ENCODE data around the gene HAUS3.
"Not testable (repeated sequence)": the region's sequence is repeated elsewhere in the genome, so short reads cannot be mapped to it uniquely, and the experiment has no call there.

Gene HAUS3

DNA sequence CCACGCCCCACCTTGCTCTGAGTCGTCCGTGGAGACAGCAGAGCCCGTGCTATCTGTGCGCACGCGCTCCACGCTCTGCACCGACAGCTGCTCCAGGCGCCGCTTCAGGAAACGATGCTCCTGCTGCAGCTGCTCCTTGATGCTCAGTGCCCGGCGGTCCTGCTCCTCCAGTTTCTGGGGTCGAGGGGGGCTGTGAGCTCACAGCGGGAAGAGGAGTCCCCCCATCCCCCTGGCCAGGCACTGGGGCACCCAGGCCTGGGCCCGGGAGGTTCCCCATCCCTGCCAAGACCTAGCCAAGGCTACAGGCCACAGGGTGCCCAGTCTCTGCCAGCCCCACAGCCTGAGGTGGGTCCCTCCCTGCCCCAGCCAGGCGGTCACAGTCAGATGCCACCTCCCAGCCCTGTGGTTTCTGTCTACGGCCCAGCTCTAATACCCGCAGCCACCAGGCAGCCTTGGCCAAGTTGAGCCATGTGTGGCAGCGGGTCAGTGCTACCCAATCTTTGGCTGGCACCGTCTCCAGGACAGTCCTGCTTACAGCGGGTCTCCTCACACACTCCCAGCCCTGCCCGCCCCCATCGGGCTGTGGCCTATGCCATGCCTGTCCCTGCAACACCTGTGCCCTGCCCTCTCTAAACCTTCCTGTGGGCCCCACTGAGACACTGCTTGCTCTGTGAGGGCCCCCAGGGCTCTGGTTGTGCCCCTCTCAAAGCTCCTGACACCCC lies 9.3 kb upstream of the HAUS3 start:
- no peak for DNase-seq

DNA sequence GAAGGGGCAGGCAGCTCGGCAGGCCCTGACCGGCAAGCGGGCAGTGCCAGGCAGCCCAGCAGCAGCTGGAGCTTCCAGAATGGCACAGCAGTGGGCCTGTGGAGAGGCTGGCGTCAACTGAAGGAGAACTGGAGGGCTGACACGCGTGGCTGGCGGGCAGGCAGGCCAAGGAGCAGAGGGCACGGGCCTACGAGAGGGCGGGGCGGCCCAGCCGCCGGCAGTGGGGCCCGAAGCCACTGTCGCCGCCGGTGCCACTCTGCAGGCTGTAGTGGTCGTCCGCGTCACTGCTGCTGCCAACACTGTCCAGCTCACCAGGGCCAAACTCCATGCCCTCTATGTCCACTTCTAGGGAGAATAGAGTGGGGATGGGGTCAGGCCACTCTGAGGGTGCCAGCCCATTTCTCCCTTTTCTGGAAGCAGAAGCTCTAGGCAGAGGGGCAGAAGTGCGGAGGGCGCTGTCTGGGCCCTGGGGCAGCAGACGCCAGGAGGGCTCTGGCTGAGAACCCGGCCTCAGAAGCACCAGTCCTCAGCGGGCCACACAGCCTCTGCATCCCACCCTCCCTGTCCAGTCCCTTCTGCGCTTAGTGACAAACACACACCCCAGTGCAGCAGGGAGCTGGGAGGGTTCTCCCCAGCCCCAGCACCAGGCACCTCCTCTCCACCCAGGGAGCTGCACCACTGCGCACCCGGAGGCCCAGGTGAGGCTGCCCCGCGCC lies 8.6 kb upstream of the HAUS3 start:
- DNase-seq = no peak

GRCh38 chr4:2249526-2250356 lies 7.8 kb upstream of the HAUS3 start:
- no peak for DNase-seq

GRCh38 chr4:2248821-2249261 lies 6.9 kb upstream of the HAUS3 start:
- DNase-seq = no peak

DNA sequence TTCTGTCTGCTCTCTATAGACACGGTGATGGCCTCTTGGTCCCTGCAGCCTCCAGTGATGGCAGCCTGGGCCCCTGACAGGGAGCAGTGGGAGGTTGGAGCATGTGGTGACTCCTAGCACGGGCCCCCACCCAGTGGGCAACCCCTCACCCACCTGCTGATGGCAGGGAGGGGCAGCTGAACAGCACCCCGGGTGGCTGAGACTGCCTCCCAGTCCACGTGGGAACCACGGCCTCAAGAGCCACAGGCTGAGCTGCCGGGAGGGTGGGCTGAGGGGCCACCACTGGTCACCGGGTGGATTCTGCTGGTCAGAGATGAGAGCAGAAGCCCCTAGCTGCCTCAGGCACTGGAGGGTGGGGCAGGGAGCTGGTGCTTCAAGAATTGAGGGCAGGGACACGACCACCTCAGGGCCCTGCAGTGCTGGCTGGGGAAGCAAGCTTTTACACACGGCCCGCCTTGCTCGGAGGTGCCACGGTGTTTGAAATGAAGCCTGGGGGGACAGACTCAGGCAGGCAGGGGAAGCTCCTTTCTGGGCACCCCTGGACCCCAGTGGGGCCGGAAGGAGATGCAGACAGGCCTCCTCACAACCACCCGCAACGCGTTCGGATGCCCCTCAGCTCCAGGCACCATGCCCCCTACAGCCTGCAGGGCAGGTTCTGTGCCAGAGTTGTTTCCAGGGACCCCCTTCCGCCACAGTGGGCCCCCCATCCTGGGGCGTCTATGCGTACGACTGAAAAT lies 6.3 kb upstream of the HAUS3 start:
- no peak for DNase-seq

DNA sequence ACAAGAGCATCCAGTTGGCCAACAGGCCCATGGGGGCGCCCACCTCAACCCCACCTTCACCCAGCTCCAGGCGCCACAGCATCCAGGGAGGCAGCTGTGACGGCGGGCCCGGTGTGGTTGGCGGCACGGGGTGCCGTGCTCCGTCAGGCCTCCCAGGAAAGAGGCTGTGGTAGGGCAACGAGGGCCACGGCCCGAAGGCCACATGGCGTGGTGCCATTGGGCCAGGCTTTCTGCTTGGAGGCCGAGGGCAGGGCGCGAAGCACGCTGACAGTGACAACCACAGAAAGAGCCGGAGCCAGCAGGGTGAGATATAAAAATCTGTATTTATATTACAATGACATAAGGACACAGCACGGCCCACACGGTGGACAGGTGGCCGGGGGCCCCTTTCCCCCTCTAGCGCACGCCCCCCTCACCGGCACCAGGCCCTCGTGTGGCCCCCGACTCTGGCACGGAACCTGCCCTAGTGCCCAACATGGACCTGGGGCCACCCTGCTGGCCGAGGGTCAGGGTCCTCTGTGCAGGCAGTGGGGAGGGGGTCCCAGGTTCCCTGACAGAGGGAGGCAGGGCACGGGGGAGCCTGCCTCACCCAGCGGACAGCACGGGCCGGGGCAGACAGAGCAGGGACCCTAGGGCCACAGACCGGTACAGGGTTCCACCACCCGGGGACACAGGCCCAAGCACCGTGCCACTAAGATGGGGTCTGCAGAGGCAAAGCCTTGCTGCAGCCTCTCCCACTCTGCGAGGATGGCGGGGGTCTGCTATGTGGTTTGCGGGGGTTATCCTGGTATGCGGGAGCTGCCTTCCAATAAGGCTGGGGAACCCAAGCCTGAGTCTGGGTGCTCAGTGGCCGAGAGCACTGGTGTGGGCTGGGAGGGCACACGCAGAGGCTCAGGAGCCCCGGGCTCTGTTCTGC lies 5.5 kb upstream of the HAUS3 start:
- no peak for DNase-seq

DNA sequence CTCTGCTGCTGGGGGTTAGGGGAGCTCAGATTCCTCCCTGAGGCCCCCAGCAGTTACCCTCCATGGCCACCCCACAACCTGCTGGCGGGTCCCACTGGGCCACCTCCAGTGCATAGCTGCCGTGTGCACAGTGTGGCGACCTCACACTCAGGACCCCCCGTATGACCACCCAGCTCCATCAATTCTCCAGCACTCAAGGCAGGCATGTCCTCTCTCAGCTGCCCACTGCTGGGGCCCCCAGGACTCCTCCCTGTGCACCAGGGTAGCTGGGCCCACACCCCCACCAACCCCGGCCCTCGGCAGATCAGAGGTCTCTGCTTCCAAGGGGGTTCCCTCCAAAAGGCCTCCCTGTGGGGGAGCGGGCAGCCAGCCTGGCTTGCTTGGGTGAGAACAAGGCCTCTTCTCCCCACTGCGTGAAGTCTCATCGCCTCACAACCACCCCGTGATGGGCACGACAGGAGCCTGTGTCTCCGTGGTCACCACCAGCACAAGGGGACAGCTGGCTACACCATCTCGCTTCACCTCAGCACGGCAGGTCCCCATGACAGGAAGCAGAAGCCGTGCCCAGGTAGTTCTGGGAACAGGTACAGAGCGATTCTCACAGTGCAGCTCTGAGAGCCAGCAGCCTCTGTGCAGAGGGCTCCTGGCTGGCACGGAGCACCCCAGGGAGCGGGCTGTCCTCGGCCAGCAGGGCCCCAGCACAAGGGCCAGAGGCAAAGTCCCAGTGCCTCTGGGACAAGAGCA lies 4.6 kb upstream of the HAUS3 start:
- no peak for DNase-seq

GRCh38 chr4:2245787-2246275 lies 3.9 kb upstream of the HAUS3 start:
- no peak for DNase-seq

DNA sequence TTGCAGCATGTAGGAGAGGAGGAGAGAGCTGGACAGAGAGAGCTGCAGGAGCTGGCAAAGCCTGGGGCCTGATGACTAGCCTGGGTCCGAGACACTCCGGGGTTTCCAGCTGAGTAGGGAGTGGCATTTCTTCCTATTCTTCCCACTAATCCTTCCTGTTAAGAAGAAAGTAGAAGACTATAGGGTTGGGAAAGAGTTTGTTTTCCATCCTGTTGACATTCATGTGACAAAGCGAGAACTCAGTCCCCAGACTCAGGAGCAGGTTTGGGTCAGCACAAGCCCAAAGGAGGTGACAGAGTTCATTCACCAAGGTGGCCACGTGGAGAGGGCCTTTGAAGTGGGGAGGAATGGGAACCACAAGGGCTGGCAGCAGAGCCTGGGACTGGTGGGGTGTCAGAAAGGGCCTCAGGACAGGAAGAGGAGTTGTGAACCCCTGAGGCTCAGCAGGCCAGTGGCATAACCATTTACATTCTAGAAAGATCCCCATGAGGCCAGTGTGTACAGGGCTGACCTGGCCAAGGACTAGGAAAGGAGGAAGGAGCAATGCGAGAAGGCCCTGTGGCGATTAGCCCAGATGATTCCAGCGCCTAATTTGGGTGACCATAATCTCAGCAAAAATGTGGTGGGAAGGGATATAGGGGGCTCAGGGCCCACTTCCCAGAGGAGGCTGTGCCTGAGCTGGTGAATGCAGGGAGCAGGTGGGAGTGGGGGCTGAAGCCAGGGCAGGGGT lies 3.3 kb upstream of the HAUS3 start:
- DNase-seq = no peak

GRCh38 chr4:2243681-2244380 lies 1.9 kb upstream of the HAUS3 start:
- DNase-seq = no peak

- peak; percentile 65 for DNase-seq
Measured at GRCh38 chr4:2241003-2241402, 918 bp downstream of the HAUS3 start.

DNA sequence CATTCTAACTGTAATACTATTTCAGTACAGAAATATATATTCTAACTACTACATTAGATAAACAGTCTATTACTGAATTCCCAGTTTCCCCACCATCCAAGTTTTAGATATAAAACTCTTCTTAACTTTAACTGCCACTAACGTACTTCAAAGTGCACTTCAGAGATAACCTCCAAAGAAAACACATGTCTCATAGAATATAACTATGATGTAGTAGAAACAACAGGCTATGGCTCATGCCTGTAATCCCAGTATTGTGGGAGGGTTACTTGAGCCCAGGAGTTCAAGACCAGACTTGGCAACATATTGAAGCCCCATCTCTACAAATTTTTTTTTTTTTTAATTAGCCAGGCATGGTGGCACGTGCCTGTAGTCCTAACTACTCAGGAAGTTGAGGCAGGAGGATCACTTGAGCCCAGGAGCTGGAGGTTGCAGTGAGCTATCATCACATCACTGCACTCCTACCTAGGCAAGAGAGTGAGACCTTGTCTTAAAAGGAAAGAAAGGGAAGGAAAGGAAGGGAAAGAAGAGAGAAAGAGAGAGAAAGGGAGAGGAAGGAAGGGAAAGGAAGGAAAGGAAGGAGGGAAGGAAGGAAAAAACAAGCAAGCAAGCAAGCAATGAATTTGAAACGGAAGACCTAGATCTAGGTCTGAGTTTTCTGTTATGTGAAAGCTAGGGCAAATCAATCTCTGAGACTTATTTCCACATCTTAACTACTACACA lies 4.8 kb downstream of the HAUS3 start:
- DNase-seq = no peak

GRCh38 chr4:2231082-2231481 lies 10.8 kb downstream of the HAUS3 start:
- DNase-seq = no peak

DNA sequence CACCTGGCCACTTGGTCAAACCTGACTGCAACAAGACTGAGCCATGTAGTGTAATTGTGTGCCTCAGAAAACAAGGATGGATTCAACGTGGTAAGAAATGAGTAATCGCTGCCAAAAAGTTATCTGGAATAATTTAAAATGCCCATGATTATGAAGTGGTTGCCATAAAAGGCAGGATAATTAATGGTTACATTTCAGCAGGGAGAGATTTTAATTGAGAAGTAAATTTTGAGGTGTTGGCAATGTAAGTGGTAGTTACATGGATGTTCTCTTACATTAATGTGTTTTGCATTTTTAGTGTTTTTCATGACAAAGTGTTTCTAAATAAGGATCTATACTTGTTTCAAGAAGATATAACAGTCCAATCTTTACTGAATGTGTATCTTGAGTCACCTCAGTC lies 15.7 kb downstream of the HAUS3 start:
- no peak for DNase-seq

DNA sequence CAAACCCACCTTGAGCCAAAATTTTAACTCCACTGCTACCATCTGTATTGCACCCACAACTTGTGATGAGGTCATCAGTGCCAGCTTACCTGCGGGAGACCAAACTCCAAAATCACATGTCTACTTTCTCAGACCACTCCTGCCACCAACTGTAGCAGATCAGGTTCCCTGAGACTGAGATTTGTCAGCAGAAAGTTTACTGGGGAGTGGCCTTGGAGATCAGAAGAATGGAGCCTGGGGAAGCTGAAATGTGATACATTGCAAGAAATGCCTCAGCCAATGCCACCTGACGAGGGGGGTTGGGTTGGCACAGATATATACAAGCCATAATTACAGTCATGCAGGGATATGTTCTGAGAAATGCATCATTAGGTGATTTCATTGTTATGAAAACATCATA lies 19.1 kb downstream of the HAUS3 start:
- no peak for DNase-seq

DNA sequence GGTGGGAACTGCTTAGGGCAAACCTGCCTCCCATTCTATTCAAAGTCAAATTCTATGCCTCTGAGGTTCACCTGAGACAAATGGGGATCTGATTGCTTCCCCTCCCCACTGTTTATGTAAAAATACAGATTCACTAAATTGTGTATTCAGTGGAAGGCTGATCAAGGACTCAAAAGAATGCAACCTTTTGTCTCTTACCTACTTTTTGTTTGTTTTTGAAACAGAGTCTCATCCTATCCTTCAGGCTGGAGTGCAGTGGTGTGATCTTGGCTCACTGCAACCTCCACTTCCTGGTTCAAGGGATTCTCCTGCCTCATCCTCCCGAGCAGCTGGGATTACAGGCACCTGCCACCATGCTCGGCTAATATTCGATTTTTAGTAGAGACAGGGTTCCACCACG lies 20.5 kb downstream of the HAUS3 start:
- DNase-seq = not testable (repeated sequence)

DNA sequence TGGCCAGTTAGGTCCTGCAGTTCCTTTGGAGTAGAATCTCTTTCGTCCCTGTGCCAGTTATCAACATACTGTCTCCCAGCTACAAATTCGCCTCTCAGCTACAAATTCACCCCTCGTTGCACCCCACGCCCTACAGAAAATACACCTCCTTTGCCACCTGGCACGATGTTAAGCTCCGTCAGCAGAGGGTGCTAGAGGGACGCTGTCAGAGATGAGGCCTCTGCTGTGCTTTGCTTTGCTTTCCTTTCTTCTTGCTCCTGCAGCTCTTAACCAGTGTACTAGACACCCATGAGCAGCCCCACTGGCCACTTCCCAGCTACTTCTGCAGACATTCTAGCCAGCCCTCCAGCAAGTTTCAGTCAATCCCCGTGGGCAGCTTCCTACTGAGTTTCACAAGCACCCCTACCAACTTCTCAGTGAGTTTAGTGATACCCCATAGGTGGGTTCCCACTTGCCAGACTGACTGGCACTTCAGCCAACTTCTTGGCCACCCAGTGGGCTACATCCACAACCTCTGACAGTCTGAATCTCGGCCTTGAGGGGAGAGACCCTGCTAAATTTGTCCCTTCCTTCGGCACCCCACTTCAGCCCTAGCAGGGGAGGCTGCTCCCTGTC lies 21.8 kb downstream of the HAUS3 start:
- DNase-seq = peak; percentile 84

DNA sequence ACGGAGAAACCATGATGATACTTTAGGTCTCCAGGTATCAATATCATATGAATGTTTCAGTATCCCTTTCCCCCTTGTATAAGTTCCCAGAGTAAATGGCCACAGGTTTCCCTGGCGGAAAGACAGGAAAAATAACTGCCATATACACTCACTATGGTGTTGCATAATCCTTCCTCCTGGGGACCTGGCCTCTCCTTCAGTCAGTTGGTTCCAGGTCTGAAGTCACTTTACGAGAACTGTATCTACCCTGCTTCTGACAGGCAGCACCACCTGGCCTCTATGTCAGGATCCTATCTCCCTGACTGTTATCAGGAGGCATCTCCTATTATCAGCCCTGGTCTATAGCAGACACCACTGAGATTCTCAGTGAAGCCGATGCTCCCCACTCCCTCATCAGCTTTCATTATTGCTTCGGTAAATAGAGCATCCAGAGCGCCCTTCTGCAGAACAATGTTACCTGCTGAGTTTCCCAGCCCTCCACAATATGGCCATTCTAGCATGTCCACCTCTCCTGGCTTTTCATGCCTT lies 22.6 kb downstream of the HAUS3 start:
- no peak for DNase-seq

All from CD4-positive, alpha-beta T cell treated with Interleukin-12 subunit alpha and Interleukin-12 subunit beta, for 1 hour (primary cell).